Measurements from ENCODE around the gene TINAG.
"Not testable (repeated sequence)": the region's sequence is repeated elsewhere in the genome, so short reads cannot be mapped to it uniquely, and the experiment has no call there.

Gene TINAG

GRCh38 chr6:54310377-54311152 is 2.3 kb downstream of the TINAG start:
- no peak for DNase-seq

- DNase-seq, result no peak
Observed at GRCh38 chr6:54315656-54316055, 7.4 kb downstream of the TINAG start.

GRCh38 chr6:54320871-54321270 is 12.6 kb downstream of the TINAG start:
- DNase-seq, result no peak

GRCh38 chr6:54327631-54328030 is 19.4 kb downstream of the TINAG start:
- no peak for DNase-seq

- DNase-seq, result not testable (repeated sequence)
Observed at GRCh38 chr6:54331571-54331970, 23.3 kb downstream of the TINAG start.

GRCh38 chr6:54335871-54336270 is 27.6 kb downstream of the TINAG start:
- DNase-seq, result no peak

GRCh38 chr6:54353975-54354374 is 45.7 kb downstream of the TINAG start:
- no peak for DNase-seq

- DNase-seq, result no peak
Observed at GRCh38 chr6:54354608-54355007, 46.4 kb downstream of the TINAG start.

- DNase-seq, result no peak
Observed at GRCh38 chr6:54357141-54357540, 48.9 kb downstream of the TINAG start.

- DNase-seq, result no peak
Observed at GRCh38 chr6:54361188-54361587, 52.9 kb downstream of the TINAG start.

- DNase-seq, result no peak
Observed at GRCh38 chr6:54361734-54362133, 53.5 kb downstream of the TINAG start.

GRCh38 chr6:54366667-54367327 is 58.6 kb downstream of the TINAG start:
- DNase-seq, result no peak

GRCh38 chr6:54377776-54378175 is 69.5 kb downstream of the TINAG start:
- no peak for DNase-seq

- no peak for DNase-seq
Observed at GRCh38 chr6:54386295-54386694, 78.1 kb downstream of the TINAG start.

- DNase-seq, result no peak
Observed at GRCh38 chr6:54390362-54390761, 82.1 kb downstream of the TINAG start.

GRCh38 chr6:54391577-54391976 is 83.3 kb downstream of the TINAG start:
- no peak for DNase-seq

- no peak for DNase-seq
Observed at GRCh38 chr6:54403096-54403495, 94.9 kb downstream of the TINAG start.

GRCh38 chr6:54404791-54405190 is 96.5 kb downstream of the TINAG start:
- no peak for DNase-seq

- no peak for DNase-seq
Observed at GRCh38 chr6:54411767-54412166, 103.5 kb downstream of the TINAG start.

GRCh38 chr6:54415517-54415916 is 107.3 kb downstream of the TINAG start:
- DNase-seq, result no peak

- no peak for DNase-seq
Observed at GRCh38 chr6:54419885-54420284, 111.6 kb downstream of the TINAG start.

GRCh38 chr6:54426995-54427394 is 118.8 kb downstream of the TINAG start:
- DNase-seq, result no peak

GRCh38 chr6:54427396-54427937 is 119.2 kb downstream of the TINAG start:
- DNase-seq, result no peak

- no peak for DNase-seq
Observed at GRCh38 chr6:54428431-54428830, 120.2 kb downstream of the TINAG start.

Measured in activated effector memory CD4-positive, alpha-beta T cell treated with anti-CD3 and anti-CD28 coated beads, Interleukin-2, amount 50 U/mL, for 16 hours (primary cell).